ENCODE measurements around the gene FAM229A. TPM values are rescaled to one million over a fixed set of nuclear protein-coding genes. Genes with fewer than 3 reads are reported as not detected.
A peak's percentile ranks its signal among the peaks of the same experiment; 100 is the strongest.
"Not testable (repeated sequence)": the region's sequence is repeated elsewhere in the genome, so short reads cannot be mapped to it uniquely, and the experiment has no call there.

FAM229A gene, protein sequence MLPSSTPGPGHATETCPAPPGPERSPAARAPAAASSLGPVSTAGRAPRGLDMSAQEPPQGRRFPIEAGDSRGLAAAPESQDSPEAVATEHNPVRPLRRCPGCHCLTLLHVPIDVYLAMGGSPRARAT
- polyA plus RNA-seq: 12.2 TPM
- long read RNA-seq, donor 1, partial matches to known transcripts: 0 of 2 reads
- long read RNA-seq, donor 1, other reads (novel, unspliced or antisense): 0 of 2 reads
- long read RNA-seq, donor 2, partial matches to known transcripts: 0 of 4 reads
- long read RNA-seq, donor 2, other reads (novel, unspliced or antisense): 0 of 4 reads
- long read RNA-seq, donor 3: 0 reads
- long read RNA-seq, donor 4, partial matches to known transcripts: 0 of 1 reads
- long read RNA-seq, donor 4, other reads (novel, unspliced or antisense): 0 of 1 reads
- long read RNA-seq, donor 5, partial matches to known transcripts: 0 of 3 reads
- long read RNA-seq, donor 5, other reads (novel, unspliced or antisense): 0 of 3 reads
- long read RNA-seq, donor 6, transcript FAM229A-204 (3 exons, 699 nt): major isoform, 5 of 8 reads
- long read RNA-seq, donor 6, partial matches to known transcripts: 0 of 8 reads
- long read RNA-seq, donor 6, other reads (novel, unspliced or antisense): 0 of 8 reads
- long read RNA-seq, donor 7: 0 reads
- long read RNA-seq, donor 8, partial matches to known transcripts: 0 of 4 reads
- long read RNA-seq, donor 8, other reads (novel, unspliced or antisense): 0 of 4 reads
- long read RNA-seq, donor 9, partial matches to known transcripts: 0 of 2 reads
- long read RNA-seq, donor 9, other reads (novel, unspliced or antisense): 0 of 2 reads
- long read RNA-seq, donor 10, partial matches to known transcripts: 0 of 5 reads
- long read RNA-seq, donor 10, other reads (novel, unspliced or antisense): 0 of 5 reads
- long read RNA-seq, donor 11, partial matches to known transcripts: 0 of 3 reads
- long read RNA-seq, donor 11, other reads (novel, unspliced or antisense): 0 of 3 reads

DNA sequence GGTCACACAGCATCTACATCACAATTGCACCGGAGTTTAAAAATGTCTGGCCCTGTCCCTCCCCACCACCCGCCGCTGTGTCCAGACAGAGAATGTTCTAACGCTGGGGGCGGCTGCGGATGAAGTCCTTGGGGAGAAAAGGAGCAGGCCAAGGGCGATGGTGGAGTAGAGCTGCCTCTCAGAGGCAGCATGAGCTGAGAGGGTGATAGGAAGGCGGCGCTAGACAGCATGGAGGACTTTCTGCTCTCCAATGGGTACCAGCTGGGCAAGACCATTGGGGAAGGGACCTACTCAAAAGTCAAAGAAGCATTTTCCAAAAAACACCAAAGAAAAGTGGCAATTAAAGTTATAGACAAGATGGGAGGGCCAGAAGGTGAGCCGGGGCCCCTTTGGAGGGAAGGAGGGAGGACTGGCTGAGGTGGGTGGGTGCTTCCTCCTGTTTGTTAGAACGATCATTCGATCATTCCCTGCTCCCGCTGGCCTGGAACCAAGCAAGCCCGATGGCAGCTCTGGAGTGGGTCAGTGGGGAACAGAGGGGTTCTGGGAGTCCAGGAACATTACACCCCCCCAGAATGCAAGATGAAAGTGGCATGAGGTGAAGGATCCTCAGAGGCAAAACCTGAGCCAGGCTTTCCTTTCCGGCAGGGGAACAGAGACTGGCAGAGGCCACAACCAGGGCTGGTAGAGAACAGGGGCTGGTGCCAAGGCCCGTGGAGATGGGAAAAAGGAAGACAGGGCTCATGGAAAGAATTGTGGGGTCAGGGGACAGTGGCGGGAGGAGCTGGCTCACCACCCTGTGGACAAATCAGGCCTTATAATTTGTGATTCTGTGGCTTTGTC lies at the start of gene FAM229A, which contains the start of gene TSSK3:
Gene FAM229A, minus strand, starts transcription at position 12 of the 840 bp plus-strand sequence. CDS start 394 bp downstream, outside the sequence.
Gene TSSK3, plus strand, starts transcription at position 66 of the 840 bp plus-strand sequence. Its CDS starts 163 bp downstream, at position 229.
- peak within 1 kb of the TSS; percentile 34 for H3K4me3 ChIP-seq (ENCODE audit: low read length)
- DNase-seq: no peak
- WGBS (ENCODE audit: insufficient coverage, low lambda C conversion rate): no CpG with 5 or more reads among the region's 17 CpGs
- H3K27ac ChIP-seq (ENCODE audit: low read length): no peak within 1 kb of the TSS
- peaks cover 16% of the 10 kb centered on the region for H3K4me1 ChIP-seq (ENCODE audit: control insufficient read depth, insufficient read depth, low read length)
- H3K36me3 ChIP-seq (ENCODE audit: control insufficient read depth, insufficient read depth, low read length): peaks cover 38% of the 10 kb centered on the region
- peaks cover 3% of the 10 kb centered on the region for H3K9me3 ChIP-seq (ENCODE audit: control insufficient read depth, low read depth, low read length)
- no peaks in the 10 kb centered on the region for H3K27me3 ChIP-seq (ENCODE audit: control insufficient read depth, insufficient read depth, low read length)

DNA sequence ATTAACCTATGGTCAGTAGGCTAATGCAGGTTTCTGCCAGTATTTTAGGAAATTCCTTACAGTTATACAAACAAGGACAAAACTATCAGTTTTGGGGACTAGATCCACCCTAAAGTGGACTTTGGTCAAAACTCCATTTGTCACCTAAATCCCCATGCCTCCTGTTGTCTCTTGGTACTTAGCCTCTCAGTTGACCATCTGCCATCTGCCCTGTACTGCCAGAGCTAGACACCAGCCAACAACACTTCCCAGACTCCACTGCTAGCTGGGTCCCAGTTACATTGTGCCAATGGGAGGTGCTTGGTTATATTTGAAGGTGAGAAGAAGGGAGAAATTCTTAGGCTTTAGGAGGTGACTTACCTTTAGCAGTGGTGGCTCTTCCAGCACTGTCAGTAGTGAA lies 49.0 kb upstream of the FAM229A start:
- Histone ChIP-seq H3K36me3 (ENCODE audit: control insufficient read depth, insufficient read depth, low read length) (no peaks in the 10 kb centered on the region), H3K4me1 (ENCODE audit: control insufficient read depth, insufficient read depth, low read length) (no peaks in the 10 kb centered on the region), H3K27me3 (ENCODE audit: control insufficient read depth, insufficient read depth, low read length) (no peaks in the 10 kb centered on the region), H3K9me3 (ENCODE audit: control insufficient read depth, low read depth, low read length) (peaks cover 7% of the 10 kb centered on the region), H3K27ac (ENCODE audit: low read length) (no peak overlapping the region), H3K4me3 (ENCODE audit: low read length) (no peak overlapping the region)
- DNase-seq: no peak

DNA sequence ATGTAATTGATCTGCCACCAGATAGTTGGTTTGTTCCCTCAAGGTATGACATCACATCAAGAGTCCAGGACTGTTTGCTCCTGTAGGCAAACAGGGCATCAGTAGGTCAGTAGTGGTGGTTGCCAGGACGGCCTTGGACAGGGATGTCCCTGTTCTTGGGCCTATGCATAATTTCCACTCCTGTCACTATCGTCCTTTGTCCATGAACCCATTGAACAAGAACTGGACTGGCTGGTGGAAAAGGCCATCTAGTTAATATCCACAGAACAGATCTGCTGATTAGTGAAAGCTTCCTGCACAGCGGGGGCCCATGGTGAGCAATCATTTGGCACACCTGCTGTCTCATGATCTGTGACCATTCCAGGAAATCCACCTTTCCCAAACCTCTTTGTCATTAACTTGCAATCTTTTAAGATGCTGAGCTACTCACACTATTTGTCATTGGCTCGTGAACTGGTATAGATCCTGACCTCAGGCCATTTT lies 44.4 kb upstream of the FAM229A start:
- H3K27ac ChIP-seq (ENCODE audit: low read length): no peak overlapping the region
- H3K9me3 ChIP-seq (ENCODE audit: control insufficient read depth, low read depth, low read length): no peaks in the 10 kb centered on the region
- no peaks in the 10 kb centered on the region for H3K36me3 ChIP-seq (ENCODE audit: control insufficient read depth, insufficient read depth, low read length)
- no peak for DNase-seq
- H3K27me3 ChIP-seq (ENCODE audit: control insufficient read depth, insufficient read depth, low read length): no peaks in the 10 kb centered on the region
- no peaks in the 10 kb centered on the region for H3K4me1 ChIP-seq (ENCODE audit: control insufficient read depth, insufficient read depth, low read length)
- H3K4me3 ChIP-seq (ENCODE audit: low read length): no peak overlapping the region
- WGBS (ENCODE audit: insufficient coverage, low lambda C conversion rate): no CpG with 5 or more reads among the region's 4 CpGs

DNA sequence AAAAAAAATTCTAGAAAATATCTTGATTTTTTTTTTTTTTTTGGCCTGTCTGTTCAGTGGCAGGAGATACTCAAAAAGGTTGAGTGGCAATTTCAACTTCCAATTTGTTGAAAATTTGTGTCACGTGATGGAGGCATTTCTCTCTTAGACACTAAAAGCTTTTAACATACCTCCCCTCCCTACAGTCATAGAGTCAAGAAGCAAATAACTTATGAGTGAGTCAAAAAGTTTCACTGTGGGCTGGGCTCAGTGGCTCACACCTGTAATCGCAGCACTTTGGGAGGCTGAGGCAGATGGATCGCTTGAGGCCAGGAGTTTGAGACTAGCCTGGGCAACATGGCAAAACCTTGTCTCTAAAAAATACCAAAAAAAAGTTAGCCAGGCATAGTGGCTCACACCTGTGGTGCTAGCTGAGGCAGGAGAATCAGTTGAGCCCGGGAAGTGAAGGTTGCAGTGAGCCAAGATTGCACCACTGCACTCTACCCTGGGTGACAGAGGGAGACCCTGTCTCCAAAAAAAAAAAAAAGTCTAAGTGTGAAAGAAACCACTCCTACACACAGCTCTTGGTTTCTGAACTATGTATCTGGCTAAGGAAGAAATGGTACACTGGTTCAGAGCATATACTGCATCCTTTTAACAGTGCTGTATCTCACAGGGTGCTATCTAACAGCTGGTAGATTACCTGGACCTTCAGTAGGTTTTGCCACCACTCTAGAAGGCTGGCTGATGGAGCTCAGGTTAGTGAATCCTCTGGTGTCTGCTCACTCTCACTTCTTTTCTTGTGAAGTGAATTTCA lies 43.6 kb upstream of the FAM229A start:
- Histone ChIP-seq H3K9me3 (ENCODE audit: control insufficient read depth, low read depth, low read length) (no peaks in the 10 kb centered on the region), H3K4me1 (ENCODE audit: control insufficient read depth, insufficient read depth, low read length) (no peaks in the 10 kb centered on the region), H3K36me3 (ENCODE audit: control insufficient read depth, insufficient read depth, low read length) (no peaks in the 10 kb centered on the region), H3K27ac (ENCODE audit: low read length) (no peak overlapping the region), H3K27me3 (ENCODE audit: control insufficient read depth, insufficient read depth, low read length) (no peaks in the 10 kb centered on the region), H3K4me3 (ENCODE audit: low read length) (no peak overlapping the region)
- DNase-seq: no peak
- WGBS (ENCODE audit: insufficient coverage, low lambda C conversion rate): no CpG with 5 or more reads among the region's 4 CpGs

DNA sequence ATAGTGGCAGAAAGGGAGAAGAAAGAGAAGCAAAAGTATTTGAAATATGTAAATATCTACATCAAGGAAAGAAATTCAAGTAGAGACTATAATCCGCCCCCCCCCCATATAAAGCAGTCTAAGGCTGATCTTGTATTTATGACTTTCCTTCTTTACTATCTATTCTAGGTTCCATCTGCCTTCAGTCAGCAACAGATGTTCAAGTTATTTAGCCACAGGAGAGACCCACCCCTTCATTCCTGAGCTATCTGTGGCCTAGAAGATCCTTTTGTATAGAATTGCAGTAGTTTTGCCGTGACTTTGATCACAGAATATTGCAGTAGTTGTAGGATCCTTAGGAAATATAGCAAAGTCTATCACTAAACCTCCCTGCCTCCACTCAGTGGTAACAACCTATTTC lies 42.7 kb upstream of the FAM229A start:
- no peak overlapping the region for H3K4me3 ChIP-seq (ENCODE audit: low read length)
- WGBS (ENCODE audit: insufficient coverage, low lambda C conversion rate): no CpG with 5 or more reads among the region's 2 CpGs

DNA sequence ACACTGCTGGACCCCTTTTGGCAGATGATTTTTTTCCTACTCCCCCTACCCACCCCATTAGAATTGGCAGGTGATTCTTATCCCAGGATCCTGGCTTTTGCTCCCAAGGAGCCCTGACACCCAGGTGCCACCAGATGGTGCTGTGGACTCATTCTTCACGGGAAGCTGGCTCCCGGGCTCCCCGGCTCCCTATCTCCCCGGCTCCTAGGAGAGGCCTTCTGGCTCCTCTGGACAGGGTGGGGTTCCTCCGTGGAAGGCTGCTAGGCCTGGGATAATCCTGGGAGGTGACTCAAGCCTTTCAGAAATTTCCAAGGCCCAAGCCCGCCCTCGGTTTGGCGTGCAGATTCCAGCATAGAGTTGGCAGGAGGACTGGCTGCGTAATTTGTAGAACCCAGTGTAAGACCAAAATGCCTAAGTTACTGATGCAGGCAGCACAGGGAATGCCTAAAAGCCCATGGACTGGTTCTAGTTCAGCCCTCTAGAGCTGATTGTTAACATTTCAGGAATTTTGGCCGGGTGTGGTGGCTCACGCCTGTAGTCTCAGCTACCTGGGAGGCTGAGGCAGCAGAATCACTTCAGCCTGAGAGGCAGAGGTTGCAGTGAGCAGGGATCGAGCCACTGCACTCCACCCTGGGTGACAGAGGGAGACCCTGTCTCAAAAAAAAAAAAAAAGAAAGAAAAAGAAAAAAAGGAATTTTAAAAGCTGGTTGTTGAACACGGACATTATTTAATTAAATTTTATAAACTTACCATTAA lies 38.8 kb upstream of the FAM229A start:
- Histone ChIP-seq H3K36me3 (ENCODE audit: control insufficient read depth, insufficient read depth, low read length) (no peaks in the 10 kb centered on the region), H3K27ac (ENCODE audit: low read length) (no peak overlapping the region), H3K4me3 (ENCODE audit: low read length) (no peak overlapping the region), H3K4me1 (ENCODE audit: control insufficient read depth, insufficient read depth, low read length) (no peaks in the 10 kb centered on the region), H3K9me3 (ENCODE audit: control insufficient read depth, low read depth, low read length) (no peaks in the 10 kb centered on the region), H3K27me3 (ENCODE audit: control insufficient read depth, insufficient read depth, low read length) (no peaks in the 10 kb centered on the region)
- WGBS (ENCODE audit: insufficient coverage, low lambda C conversion rate): 71% methylated on average over 1 of the region's 13 CpGs
- DNase-seq: peak; percentile 73 to 75

More for the DNA sequence above, 42.7 kb upstream of the FAM229A start:
- DNase-seq: no peak
- Histone ChIP-seq H3K4me1 (ENCODE audit: control insufficient read depth, insufficient read depth, low read length) (no peaks in the 10 kb centered on the region), H3K36me3 (ENCODE audit: control insufficient read depth, insufficient read depth, low read length) (no peaks in the 10 kb centered on the region), H3K27me3 (ENCODE audit: control insufficient read depth, insufficient read depth, low read length) (no peaks in the 10 kb centered on the region), H3K9me3 (ENCODE audit: control insufficient read depth, low read depth, low read length) (no peaks in the 10 kb centered on the region), H3K27ac (ENCODE audit: low read length) (no peak overlapping the region)

DNA sequence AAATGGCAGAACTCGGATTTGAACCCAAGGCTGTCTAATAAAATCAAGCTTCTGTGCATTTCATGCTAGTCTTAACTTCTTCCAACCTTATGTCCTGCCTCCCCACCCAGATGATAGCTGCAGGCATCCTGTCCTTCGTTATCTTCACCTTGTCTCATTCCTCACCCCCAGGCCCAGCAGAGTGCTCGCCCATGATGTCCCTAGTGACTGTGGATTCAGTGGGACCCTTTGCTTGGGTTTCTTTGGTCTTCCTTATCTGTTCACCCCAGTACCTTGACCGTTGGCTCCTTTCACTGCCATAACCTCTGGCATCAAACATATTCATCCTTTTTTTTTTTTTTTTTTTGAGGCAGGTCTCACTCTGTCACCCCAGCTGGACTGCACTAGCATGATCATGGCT lies 37.6 kb upstream of the FAM229A start:
- Histone ChIP-seq H3K4me1 (ENCODE audit: control insufficient read depth, insufficient read depth, low read length) (peaks cover 2% of the 10 kb centered on the region), H3K27me3 (ENCODE audit: control insufficient read depth, insufficient read depth, low read length) (no peaks in the 10 kb centered on the region), H3K36me3 (ENCODE audit: control insufficient read depth, insufficient read depth, low read length) (no peaks in the 10 kb centered on the region), H3K27ac (ENCODE audit: low read length) (no peak overlapping the region), H3K4me3 (ENCODE audit: low read length) (no peak overlapping the region), H3K9me3 (ENCODE audit: control insufficient read depth, low read depth, low read length) (no peaks in the 10 kb centered on the region)
- WGBS (ENCODE audit: insufficient coverage, low lambda C conversion rate): no CpG with 5 or more reads among the region's 4 CpGs
- DNase-seq: no peak

DNA sequence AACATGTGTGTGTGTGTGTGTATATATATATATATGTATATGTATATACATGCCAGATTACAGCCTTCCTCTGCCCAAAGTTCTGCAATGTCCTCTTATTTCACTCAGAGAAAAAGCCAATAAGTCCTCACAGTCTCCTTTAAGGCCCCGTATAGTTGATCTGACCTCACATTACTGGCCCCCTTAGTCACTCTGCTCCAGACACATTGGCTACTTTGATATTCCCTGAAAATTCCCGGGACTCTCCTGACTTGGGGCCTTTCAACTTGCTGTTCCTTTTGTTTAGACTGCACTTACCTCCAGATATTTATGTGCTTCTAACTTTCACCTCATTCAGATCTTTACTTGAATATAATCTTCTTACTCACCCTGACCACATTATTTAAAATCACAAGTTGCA lies 36.1 kb upstream of the FAM229A start:
- Histone ChIP-seq H3K4me1 (ENCODE audit: control insufficient read depth, insufficient read depth, low read length) (peaks cover 5% of the 10 kb centered on the region), H3K4me3 (ENCODE audit: low read length) (no peak overlapping the region), H3K9me3 (ENCODE audit: control insufficient read depth, low read depth, low read length) (no peaks in the 10 kb centered on the region), H3K27me3 (ENCODE audit: control insufficient read depth, insufficient read depth, low read length) (no peaks in the 10 kb centered on the region), H3K36me3 (ENCODE audit: control insufficient read depth, insufficient read depth, low read length) (no peaks in the 10 kb centered on the region), H3K27ac (ENCODE audit: low read length) (no peak overlapping the region)
- WGBS (ENCODE audit: insufficient coverage, low lambda C conversion rate): no CpG with 5 or more reads among the region's 2 CpGs
- no peak for DNase-seq

DNA sequence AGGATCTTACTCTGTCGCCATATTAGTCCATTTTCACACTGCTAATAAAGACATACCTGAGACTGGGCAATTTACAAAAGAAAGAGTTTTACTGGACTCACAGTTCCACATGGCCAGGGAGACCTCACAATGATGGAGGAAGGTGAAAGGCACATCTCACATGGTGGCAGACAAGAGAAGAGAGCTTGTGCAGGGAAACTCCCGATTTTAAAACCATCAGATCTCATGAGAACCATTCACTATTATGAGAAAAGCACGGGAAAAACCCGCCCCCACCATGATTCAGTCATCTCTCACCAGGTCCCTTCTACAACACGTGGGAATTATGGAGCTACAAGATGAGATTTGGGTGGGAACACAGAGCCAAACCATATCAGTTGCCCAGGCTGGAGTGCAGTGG lies 34.2 kb upstream of the FAM229A start:
- H3K4me3 ChIP-seq (ENCODE audit: low read length); DNase-seq; H3K9me3 ChIP-seq (ENCODE audit: control insufficient read depth, low read depth, low read length); H3K27ac ChIP-seq (ENCODE audit: low read length); H3K27me3 ChIP-seq (ENCODE audit: control insufficient read depth, insufficient read depth, low read length): not testable (repeated sequence)
- Histone ChIP-seq H3K36me3 (ENCODE audit: control insufficient read depth, insufficient read depth, low read length) (peaks cover 12% of the 10 kb centered on the region), H3K4me1 (ENCODE audit: control insufficient read depth, insufficient read depth, low read length) (peaks cover 17% of the 10 kb centered on the region)
- WGBS (ENCODE audit: insufficient coverage, low lambda C conversion rate): no CpG with 5 or more reads among the region's 5 CpGs

Measured in large intestine (tissue), 12 donors.